ENCODE data around the gene OCIAD2.

Gene OCIAD2

GRCh38 chr4:48841045-48841827, 65.3 kb downstream of the OCIAD2 start:
- Histone ChIP-seq H3K36me3 (peaks cover 57% of the 10 kb centered on the region), H3K9me3 (no peaks in the 10 kb centered on the region), H3K4me1 (no peaks in the 10 kb centered on the region), H3K4me3 (ENCODE audit: low read depth, low read length) (no peak overlapping the region), H3K27me3 (no peaks in the 10 kb centered on the region)
- TF ChIP-seq CTCF (IDR thresholded peaks at IDR 0.05; ENCODE audit: low read depth, low read length) = no peak
- DNase-seq = no peak

GRCh38 chr4:48836658-48837057, 69.9 kb downstream of the OCIAD2 start:
- H3K9me3 ChIP-seq = no peaks in the 10 kb centered on the region
- no peaks in the 10 kb centered on the region for H3K27me3 ChIP-seq
- DNase-seq = no peak
- H3K36me3 ChIP-seq = peaks cover 58% of the 10 kb centered on the region
- TF ChIP-seq CTCF (IDR thresholded peaks at IDR 0.05; ENCODE audit: low read depth, low read length) = no peak
- H3K4me1 ChIP-seq = no peaks in the 10 kb centered on the region
- H3K4me3 ChIP-seq (ENCODE audit: low read depth, low read length) = no peak overlapping the region

All from BE2C (cell line).